B cell (primary cell): Measurements from ENCODE around the gene MAPRE2. TPM values are rescaled to one million over a fixed set of nuclear protein-coding genes. Genes with fewer than 3 reads are reported as not detected.

Experiments
- ATAC-seq: fragments of 200-7000 bp; cut with Tn5 transposase; one replicate; pipeline ENCODE4 v1.10.0; 2021; ENCODE audit warnings: low read depth, mild to moderate bottlenecking, moderate number of reproducible peaks, moderate library complexity
- CTCF ChIA-PET: fragments of 350-600 bp; sonication (Branson Sonifier 250); formaldehyde crosslinking; loops from one replicate; lab custom pipeline; 2021; ENCODE audit warnings: antibody characterized with exemption, inconsistent platforms; lab: Charles Lee
- POLR2A ChIA-PET: fragments of 350-600 bp; sonication (Branson Sonifier 250); formaldehyde crosslinking; loops from one replicate; lab custom pipeline; 2021; ENCODE audit warnings: antibody characterized with exemption; lab: Charles Lee
- DNase-seq: peaks from one replicate; pipeline ENCODE4 v3.0.0; 2013
- H2AFZ ChIP-seq: 2 replicates; pipeline ENCODE4 v1.6.1; 2012; ENCODE audit warnings: mild to moderate bottlenecking, low read depth, low read length; ENCODE audit not compliant: insufficient read depth, poor library complexity, severe bottlenecking
- H3K27ac ChIP-seq, 2 donors: 1 replicate in 1 of 2; 2 replicates in 1 of 2; pipeline ENCODE4 v1.5.1; 2012 to 2013; ENCODE audit warnings: low read length in 2 of 2, mild to moderate bottlenecking in 2 of 2, moderate library complexity in 1 of 2
- H3K27me3 ChIP-seq, 4 experiments: fragments of 200-600 bp in 1 of 4; sonication (generic) in 1 of 4; replicated peaks in 1 of 4; 1 replicate in 2 of 4; 2 replicates in 2 of 4; pipeline versions ENCODE4 v1.6.1 to v1.7.0; 2013 to 2016; ENCODE audit warnings: low read length in 3 of 4, mild to moderate bottlenecking in 2 of 4, mixed read lengths in 1 of 4, moderate library complexity in 1 of 4; ENCODE audit not compliant: insufficient read depth in 4 of 4, control insufficient read depth in 3 of 4; ENCODE audit errors: control extremely low read depth in 1 of 4
- H3K36me3 ChIP-seq, 2 experiments: replicated peaks in 1 of 2; 1 replicate in 1 of 2; 2 replicates in 1 of 2; pipeline versions ENCODE4 v1.6.1 to v1.7.1; 2013; ENCODE audit warnings: low read length in 1 of 2; ENCODE audit not compliant: insufficient read depth in 2 of 2, control insufficient read depth in 1 of 2; ENCODE audit errors: control extremely low read depth in 1 of 2, extremely low read depth in 1 of 2
- H3K4me1 ChIP-seq, 2 donors: fragments of 200-600 bp in 1 of 2; sonication (generic) in 1 of 2; 1 replicate in 1 of 2; 2 replicates in 1 of 2; pipeline versions ENCODE4 v1.5.1 to v1.6.1; 2013 to 2017; ENCODE audit warnings: low read length in 2 of 2; ENCODE audit not compliant: control insufficient read depth in 2 of 2, insufficient read depth in 2 of 2
- H3K4me2 ChIP-seq: replicated peaks from 2 replicates; pipeline ENCODE3; 2012; ENCODE audit warnings: mild to moderate bottlenecking, low read depth, low read length; ENCODE audit not compliant: poor library complexity, severe bottlenecking
- H3K4me3 ChIP-seq, 5 experiments: fragments of 200-600 bp in 1 of 5; sonication (generic) in 1 of 5; 1 replicate in 3 of 5; 2 replicates in 2 of 5; pipeline versions ENCODE4 v1.5.1 to v1.7.0; 2011 to 2016; ENCODE audit warnings: low read length in 4 of 5, mild to moderate bottlenecking in 4 of 5, low read depth in 2 of 5, control low read depth in 1 of 5, moderate library complexity in 1 of 5; ENCODE audit not compliant: insufficient read depth in 1 of 5; ENCODE audit errors: control extremely low read depth in 1 of 5, extremely low read depth in 1 of 5
- H3K79me2 ChIP-seq: fragments of 200-600 bp; sonication (generic); one replicate; pipeline ENCODE4 v1.6.0; 2016; ENCODE audit warnings: low read length; ENCODE audit not compliant: control insufficient read depth, insufficient read depth
- H3K9ac ChIP-seq: fragments of 200-600 bp; sonication (generic); 2 replicates; pipeline ENCODE4 v1.6.1; 2017; ENCODE audit warnings: mild to moderate bottlenecking, low read length, moderate library complexity
- H3K9me3 ChIP-seq, 3 donors: one replicate each; pipeline versions ENCODE4 v1.6.1 to v1.7.1; 2013; ENCODE audit warnings: low read length in 2 of 3; ENCODE audit not compliant: control insufficient read depth in 2 of 3, insufficient read depth in 1 of 3; ENCODE audit errors: control extremely low read depth in 1 of 3
- H4K20me1 ChIP-seq: 2 replicates; pipeline ENCODE4 v1.6.0; 2012; ENCODE audit warnings: mild to moderate bottlenecking, low read length; ENCODE audit not compliant: insufficient read depth, control insufficient read depth, poor library complexity, severe bottlenecking
- H3K27ac Mint-ChIP-seq: one replicate; pipeline ENCODE4 v1.8.0; 2021; ENCODE audit warnings: mixed read lengths
- H3K27me3 Mint-ChIP-seq: one replicate; pipeline ENCODE4 v1.8.0; 2021; ENCODE audit warnings: mixed read lengths
- H3K4me1 Mint-ChIP-seq: one replicate; pipeline ENCODE4 v1.8.0; 2021; ENCODE audit warnings: mixed read lengths
- H3K4me3 Mint-ChIP-seq: one replicate; pipeline ENCODE4 v1.8.0; 2021; ENCODE audit warnings: mixed read lengths
- H3K9me3 Mint-ChIP-seq: one replicate; pipeline ENCODE4 v1.8.0; 2022; ENCODE audit warnings: mixed read lengths; ENCODE audit not compliant: insufficient read depth
- EZH2 ChIP-seq: IDR thresholded peaks from 2 replicates; pipeline ENCODE4 v1.6.1; 2012; ENCODE audit warnings: borderline replicate concordance, low read depth, mild to moderate bottlenecking, moderate library complexity, low read length; ENCODE audit not compliant: insufficient read depth, poor library complexity, severe bottlenecking
- WGBS: methylation state at CpG from one replicate; pipeline ENCODE4 v1.1.5; 2013; ENCODE audit warnings: missing lambda C conversion rate; ENCODE audit not compliant: insufficient coverage; 5-methylcytosine and 5-hydroxymethylcytosine counted together
- intact Hi-C: fragments of 100-400 bp; cut with micrococcal nuclease; formaldehyde crosslinking; loops from one replicate; pipeline ENCODE4 v1.10.0; 2022
- polyA plus RNA-seq: library from polyadenylated mRNA; depleted of rRNA; stranded (reverse); fragments of >200 nt; gene quantifications from 2 replicates; pipeline ENCODE4 v1.2.3, GENCODE V29; 2012
- small RNA-seq: library from RNA; depleted of rRNA; stranded (forward); fragments of <200 nt; gene quantifications from one replicate; pipeline ENCODE3, GENCODE V24; 2012; ENCODE audit warnings: low replicate concordance, low read depth; ENCODE audit not compliant: insufficient read length
- total RNA-seq, 2 donors: library from RNA; stranded (reverse); fragments of 120-200 nt in 1 of 2; gene quantifications; 1 replicate in 1 of 2; 2 replicates in 1 of 2; pipeline versions ENCODE4 v1.2.3 to v1.2.4, GENCODE V29; 2013 to 2022
- TF ChIP-seq, protein P1 (sequence below): fragments of 200-600 bp; IDR thresholded peaks from one replicate; pipeline ENCODE4 v1.8.0; 2022; ENCODE audit warnings: antibody characterized with exemption, mild to moderate bottlenecking

MAPRE2 gene
- total and polyA plus RNA-seq, 2 donors (not counting 1 experiment from before 2014, with no cell fraction given): 36.7 to 63.3 TPM

DNA sequence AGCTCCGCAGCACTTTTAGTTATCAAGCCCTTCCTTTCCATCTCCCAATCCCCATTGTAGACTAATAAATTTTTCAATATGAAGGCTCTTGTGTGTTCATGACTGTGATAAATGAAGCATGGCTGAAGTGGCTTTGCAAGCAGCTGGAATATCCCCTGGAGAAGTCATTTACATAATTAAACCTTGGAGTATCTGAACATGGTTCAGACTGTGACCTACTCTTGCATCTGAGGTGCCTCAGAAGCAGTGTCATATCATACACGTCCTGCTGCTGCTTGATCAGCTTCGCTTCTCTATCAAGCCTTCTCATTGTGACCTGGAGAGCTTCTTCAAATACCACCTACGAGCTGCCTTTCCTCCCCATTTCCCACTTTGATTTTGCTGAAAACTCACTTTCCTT lies 151.2 kb downstream of the MAPRE2 start:
- H3K9me3 Mint-ChIP-seq: no peaks in the 10 kb centered on the region
- intact Hi-C loops: no loop called here
- H3K27me3 Mint-ChIP-seq: no peaks in the 10 kb centered on the region
- no peaks in the 10 kb centered on the region for H4K20me1 ChIP-seq
- WGBS: 90% methylated on average over 2 of the region's 4 CpGs
- DNase-seq (no peak), ATAC-seq (no peak)
- no peaks in the 10 kb centered on the region for H3K9me3 ChIP-seq
- no peak overlapping the region for H3K27ac ChIP-seq
- no peaks in the 10 kb centered on the region for H3K4me1 ChIP-seq
- no peak overlapping the region for H3K9ac ChIP-seq
- no peaks in the 10 kb centered on the region for H3K79me2 ChIP-seq
- no peak overlapping the region for H3K27ac Mint-ChIP-seq
- H3K27me3 ChIP-seq: no peaks in the 10 kb centered on the region
- H2AFZ ChIP-seq: no peak overlapping the region
- H3K4me1 Mint-ChIP-seq: no peaks in the 10 kb centered on the region
- no peak overlapping the region for H3K4me2 ChIP-seq
- CTCF ChIA-PET: interaction anchor here (0.8 kb wide), 1 partner anchor 49 kb away, joined by 3 read pairs; no protein-coding TSS in a partner anchor
- POLR2A ChIA-PET: no interaction called here
- TF ChIP-seq EZH2: no peak
- TF ChIP-seq, protein P1, sequence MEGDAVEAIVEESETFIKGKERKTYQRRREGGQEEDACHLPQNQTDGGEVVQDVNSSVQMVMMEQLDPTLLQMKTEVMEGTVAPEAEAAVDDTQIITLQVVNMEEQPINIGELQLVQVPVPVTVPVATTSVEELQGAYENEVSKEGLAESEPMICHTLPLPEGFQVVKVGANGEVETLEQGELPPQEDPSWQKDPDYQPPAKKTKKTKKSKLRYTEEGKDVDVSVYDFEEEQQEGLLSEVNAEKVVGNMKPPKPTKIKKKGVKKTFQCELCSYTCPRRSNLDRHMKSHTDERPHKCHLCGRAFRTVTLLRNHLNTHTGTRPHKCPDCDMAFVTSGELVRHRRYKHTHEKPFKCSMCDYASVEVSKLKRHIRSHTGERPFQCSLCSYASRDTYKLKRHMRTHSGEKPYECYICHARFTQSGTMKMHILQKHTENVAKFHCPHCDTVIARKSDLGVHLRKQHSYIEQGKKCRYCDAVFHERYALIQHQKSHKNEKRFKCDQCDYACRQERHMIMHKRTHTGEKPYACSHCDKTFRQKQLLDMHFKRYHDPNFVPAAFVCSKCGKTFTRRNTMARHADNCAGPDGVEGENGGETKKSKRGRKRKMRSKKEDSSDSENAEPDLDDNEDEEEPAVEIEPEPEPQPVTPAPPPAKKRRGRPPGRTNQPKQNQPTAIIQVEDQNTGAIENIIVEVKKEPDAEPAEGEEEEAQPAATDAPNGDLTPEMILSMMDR: no peak
- H3K4me3 Mint-ChIP-seq: no peak overlapping the region
- no peaks in the 10 kb centered on the region for H3K36me3 ChIP-seq
- H3K4me3 ChIP-seq: no peak overlapping the region

Small RNA genes lying within 50 kb of the gene (small RNA-seq; reads per million reads assigned to genes)
- gene AC015967.2: not detected

Other genes with a start within 250 kb of the MAPRE2 start
- gene ZNF397, start 199.6 kb downstream of the MAPRE2 start, total RNA-seq: 63.0 and 67.2 TPM in 2 replicates
- gene ZNF397, start 199.6 kb downstream of the MAPRE2 start, polyA plus RNA-seq: 16.6 and 16.8 TPM in 2 replicates
- 32.0 and 37.3 TPM in 2 replicates for gene ZSCAN30, start 248.8 kb downstream of the MAPRE2 start, total RNA-seq
- 11.0 and 15.0 TPM in 2 replicates for gene ZSCAN30, start 248.8 kb downstream of the MAPRE2 start, polyA plus RNA-seq